Duodenal mucosa (tissue), 2 donors: ENCODE data around the gene GSDME.

ENCODE experiments used
- H3K27ac ChIP-seq: one replicate; pipeline ENCODE4 v1.7.0; 2013; ENCODE audit warnings: low read depth, low read length
- H3K27me3 ChIP-seq, 2 donors: one replicate each; pipeline ENCODE4 v1.7.0; 2013; ENCODE audit warnings: low read length in 2 of 2, control low read depth in 1 of 2; ENCODE audit not compliant: insufficient read depth in 2 of 2, control insufficient read depth in 1 of 2
- H3K36me3 ChIP-seq, 2 donors: one replicate each; pipeline ENCODE4 v1.7.0; 2013; ENCODE audit warnings: low read length in 2 of 2, control low read depth in 1 of 2; ENCODE audit not compliant: insufficient read depth in 2 of 2, control insufficient read depth in 1 of 2
- H3K4me1 ChIP-seq, 2 donors: one replicate each; pipeline ENCODE4 v1.7.0; 2013; ENCODE audit warnings: low read length in 2 of 2, control low read depth in 1 of 2; ENCODE audit not compliant: insufficient read depth in 2 of 2, control insufficient read depth in 1 of 2
- H3K4me3 ChIP-seq, 2 donors: one replicate each; pipeline ENCODE4 v1.7.0; 2013; ENCODE audit warnings: low read length in 2 of 2, low read depth in 1 of 2
- H3K9ac ChIP-seq, 2 donors: one replicate each; pipeline ENCODE4 v1.7.0; 2013; ENCODE audit warnings: low read length in 2 of 2, low read depth in 1 of 2
- H3K9me3 ChIP-seq, 2 donors: one replicate each; pipeline ENCODE4 v1.7.0; 2013; ENCODE audit warnings: low read length in 2 of 2, control low read depth in 1 of 2; ENCODE audit not compliant: control insufficient read depth in 1 of 2

The GSDME gene

GRCh38 chr7:24777806-24778205 lies 20.5 kb upstream of the GSDME start:
- H3K27ac ChIP-seq: no peak overlapping the region
- no peaks in the 10 kb centered on the region for H3K4me1 ChIP-seq
- H3K9me3 ChIP-seq: no peaks in the 10 kb centered on the region
- no peaks in the 10 kb centered on the region for H3K36me3 ChIP-seq
- H3K9ac ChIP-seq: no peak overlapping the region
- H3K27me3 ChIP-seq: no peaks in the 10 kb centered on the region
- H3K4me3 ChIP-seq: no peak overlapping the region

- no peak overlapping the region for H3K9ac ChIP-seq
- no peak overlapping the region for H3K4me3 ChIP-seq
- H3K9me3 ChIP-seq: no peaks in the 10 kb centered on the region
- peaks cover 0 to 4% of the 10 kb centered on the region in 2 donors for H3K27me3 ChIP-seq
- H3K36me3 ChIP-seq: no peaks in the 10 kb centered on the region
- H3K27ac ChIP-seq: no peak overlapping the region
- H3K4me1 ChIP-seq: no peaks in the 10 kb centered on the region
These were observed 16.4 kb upstream of the GSDME start for GRCh38 chr7:24773646-24774045.

- Histone ChIP-seq H3K9ac (no peak overlapping the region), H3K9me3 (no peaks in the 10 kb centered on the region), H3K4me3 (no peak overlapping the region), H3K27ac (no peak overlapping the region), H3K27me3 (peaks cover 0 to 8% of the 10 kb centered on the region in 2 donors), H3K36me3 (no peaks in the 10 kb centered on the region), H3K4me1 (no peaks in the 10 kb centered on the region)
These were observed 12.6 kb upstream of the GSDME start for GRCh38 chr7:24769851-24770250.

GRCh38 chr7:24769014-24769830 lies 12.0 kb upstream of the GSDME start:
- Histone ChIP-seq H3K4me3 (no peak overlapping the region), H3K36me3 (no peaks in the 10 kb centered on the region), H3K4me1 (no peaks in the 10 kb centered on the region), H3K27ac (no peak overlapping the region), H3K9ac (no peak overlapping the region), H3K27me3 (peaks cover 3 to 11% of the 10 kb centered on the region in 2 donors), H3K9me3 (no peaks in the 10 kb centered on the region)

- no peak overlapping the region for H3K9ac ChIP-seq
- no peaks in the 10 kb centered on the region for H3K4me1 ChIP-seq
- H3K27me3 ChIP-seq: peaks cover 3 to 11% of the 10 kb centered on the region in 2 donors
- H3K27ac ChIP-seq: no peak overlapping the region
- H3K4me3 ChIP-seq: no peak overlapping the region
- no peaks in the 10 kb centered on the region for H3K9me3 ChIP-seq
- H3K36me3 ChIP-seq: no peaks in the 10 kb centered on the region
These were observed 10.8 kb upstream of the GSDME start for GRCh38 chr7:24767878-24768569.

- Histone ChIP-seq H3K27ac (no peak overlapping the region), H3K27me3 (peaks cover 3 to 13% of the 10 kb centered on the region in 2 donors), H3K4me1 (no peaks in the 10 kb centered on the region), H3K4me3 (no peak overlapping the region), H3K9me3 (no peaks in the 10 kb centered on the region), H3K9ac (no peak overlapping the region), H3K36me3 (no peaks in the 10 kb centered on the region)
These were observed 7.9 kb upstream of the GSDME start for GRCh38 chr7:24764972-24765744.

GRCh38 chr7:24764011-24764410 lies 6.7 kb upstream of the GSDME start:
- Histone ChIP-seq H3K9ac (no peak overlapping the region), H3K9me3 (no peaks in the 10 kb centered on the region), H3K27ac (no peak overlapping the region), H3K4me1 (no peaks in the 10 kb centered on the region), H3K4me3 (no peak overlapping the region), H3K36me3 (no peaks in the 10 kb centered on the region), H3K27me3 (peaks cover 3 to 17% of the 10 kb centered on the region in 2 donors)

GRCh38 chr7:24763303-24763901 lies 6.1 kb upstream of the GSDME start:
- Histone ChIP-seq H3K27ac (no peak overlapping the region), H3K4me1 (no peaks in the 10 kb centered on the region), H3K36me3 (no peaks in the 10 kb centered on the region), H3K9me3 (no peaks in the 10 kb centered on the region), H3K9ac (no peak overlapping the region), H3K27me3 (peaks cover 3 to 21% of the 10 kb centered on the region in 2 donors), H3K4me3 (no peak overlapping the region)

GRCh38 chr7:24762771-24763170 lies 5.5 kb upstream of the GSDME start:
- Histone ChIP-seq H3K36me3 (no peaks in the 10 kb centered on the region), H3K4me1 (peaks cover 0 to 4% of the 10 kb centered on the region in 2 donors), H3K27me3 (peaks cover 3 to 23% of the 10 kb centered on the region in 2 donors), H3K9me3 (no peaks in the 10 kb centered on the region), H3K9ac (no peak overlapping the region), H3K27ac (no peak overlapping the region), H3K4me3 (no peak overlapping the region)
